HFF-Myc (cell line): ENCODE results near the gene TBXAS1.
"Not testable (repeated sequence)": the region's sequence is repeated elsewhere in the genome, so short reads cannot be mapped to it uniquely, and the experiment has no call there.

Experiments
- DNase-seq: peaks from one replicate; pipeline ENCODE4 v3.0.0-alpha.2; 2011; ENCODE audit warnings: low read depth; ENCODE audit errors: extremely low read depth
- H3K4me3 ChIP-seq: replicated peaks from 2 replicates; pipeline ENCODE4 v1.5.1; 2011; ENCODE audit warnings: low read depth, mild to moderate bottlenecking, control low read depth, low read length
- TF ChIP-seq, protein P1 (sequence below): IDR thresholded peaks from 2 replicates; pipeline ENCODE4 v1.5.1; 2012; ENCODE audit warnings: mild to moderate bottlenecking, low read depth, low read length, control low read depth; ENCODE audit errors: missing control alignments

Gene TBXAS1

DNA sequence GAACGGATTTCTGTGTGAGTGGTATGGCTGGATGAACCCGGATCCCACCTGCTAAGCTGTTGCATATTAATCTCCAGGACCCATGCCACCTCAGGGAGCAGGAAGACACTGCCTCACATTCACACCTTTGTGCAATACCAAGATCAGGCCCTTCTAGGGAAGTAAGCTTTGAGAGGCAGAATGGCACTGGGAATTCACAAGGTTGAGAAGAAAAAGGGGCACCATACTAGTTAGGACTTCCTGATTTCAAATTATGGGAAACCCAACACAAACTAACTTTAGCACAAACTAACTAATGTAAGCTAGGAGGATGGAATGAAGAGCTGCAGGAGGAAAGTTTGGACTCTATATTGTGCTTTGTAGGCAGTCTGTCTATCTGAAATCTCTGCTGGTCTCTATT is 71.3 kb downstream of the TBXAS1 start:
- DNase-seq: no peak
- no peak overlapping the region for H3K4me3 ChIP-seq
- TF ChIP-seq, protein P1, sequence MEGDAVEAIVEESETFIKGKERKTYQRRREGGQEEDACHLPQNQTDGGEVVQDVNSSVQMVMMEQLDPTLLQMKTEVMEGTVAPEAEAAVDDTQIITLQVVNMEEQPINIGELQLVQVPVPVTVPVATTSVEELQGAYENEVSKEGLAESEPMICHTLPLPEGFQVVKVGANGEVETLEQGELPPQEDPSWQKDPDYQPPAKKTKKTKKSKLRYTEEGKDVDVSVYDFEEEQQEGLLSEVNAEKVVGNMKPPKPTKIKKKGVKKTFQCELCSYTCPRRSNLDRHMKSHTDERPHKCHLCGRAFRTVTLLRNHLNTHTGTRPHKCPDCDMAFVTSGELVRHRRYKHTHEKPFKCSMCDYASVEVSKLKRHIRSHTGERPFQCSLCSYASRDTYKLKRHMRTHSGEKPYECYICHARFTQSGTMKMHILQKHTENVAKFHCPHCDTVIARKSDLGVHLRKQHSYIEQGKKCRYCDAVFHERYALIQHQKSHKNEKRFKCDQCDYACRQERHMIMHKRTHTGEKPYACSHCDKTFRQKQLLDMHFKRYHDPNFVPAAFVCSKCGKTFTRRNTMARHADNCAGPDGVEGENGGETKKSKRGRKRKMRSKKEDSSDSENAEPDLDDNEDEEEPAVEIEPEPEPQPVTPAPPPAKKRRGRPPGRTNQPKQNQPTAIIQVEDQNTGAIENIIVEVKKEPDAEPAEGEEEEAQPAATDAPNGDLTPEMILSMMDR: no peak

DNA sequence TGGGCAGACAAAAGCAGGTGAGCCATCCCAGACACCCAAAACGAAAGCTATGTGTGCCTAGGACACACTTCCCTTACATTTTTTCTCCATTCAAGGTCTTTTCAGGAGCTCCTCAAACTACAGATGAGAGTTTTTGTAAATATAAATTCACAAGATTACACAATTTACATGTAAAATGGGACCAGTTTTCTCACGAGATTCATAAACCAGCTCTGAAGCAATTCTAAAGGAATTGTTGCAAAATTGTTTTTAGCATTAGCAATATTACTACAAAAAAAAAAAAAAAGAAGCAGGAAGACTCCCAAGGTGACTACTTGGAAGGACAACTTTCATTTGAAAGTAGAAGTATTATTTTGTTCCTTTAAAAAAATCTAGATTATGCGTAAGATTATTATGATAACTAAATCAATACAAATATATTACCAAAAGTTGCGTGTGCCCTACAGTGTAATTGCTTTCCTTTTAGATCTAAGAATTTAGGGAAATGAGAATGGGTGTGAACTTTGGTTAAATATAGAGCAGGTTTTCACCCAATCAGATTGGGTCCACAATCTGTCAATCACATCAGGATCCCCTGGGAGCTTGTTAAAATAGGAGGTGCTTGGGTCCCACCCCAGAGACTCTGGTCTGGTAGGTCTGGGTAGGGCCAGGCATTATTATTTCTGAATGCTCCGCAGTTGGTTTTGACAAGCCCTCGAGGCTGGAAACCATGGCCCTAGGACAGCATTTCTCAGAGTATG is 72.2 kb downstream of the TBXAS1 start:
- TF ChIP-seq, protein P1: no peak
- H3K4me3 ChIP-seq: no peak overlapping the region
- no peak for DNase-seq

GRCh38 chr7:139901901-139902300 is 72.8 kb downstream of the TBXAS1 start:
- TF ChIP-seq, protein P1: no peak
- DNase-seq: no peak

GRCh38 chr7:139902436-139903102 is 73.5 kb downstream of the TBXAS1 start:
- TF ChIP-seq, protein P1: no peak
- no peak for DNase-seq
- H3K4me3 ChIP-seq: no peak overlapping the region

More at GRCh38 chr7:139901901-139902300, 72.8 kb downstream of the TBXAS1 start:
- no peak overlapping the region for H3K4me3 ChIP-seq

GRCh38 chr7:139903103-139903477 is 74.0 kb downstream of the TBXAS1 start:
- H3K4me3 ChIP-seq: not testable (repeated sequence)

GRCh38 chr7:139906879-139907278 is 77.8 kb downstream of the TBXAS1 start:
- no peak overlapping the region for H3K4me3 ChIP-seq
- DNase-seq: no peak
- TF ChIP-seq, protein P1: no peak

More at GRCh38 chr7:139903103-139903477, 74.0 kb downstream of the TBXAS1 start:
- DNase-seq: not testable (repeated sequence)

GRCh38 chr7:139908792-139909191 is 79.7 kb downstream of the TBXAS1 start:
- DNase-seq: no peak
- no peak overlapping the region for H3K4me3 ChIP-seq
- TF ChIP-seq, protein P1: no peak
